ENCODE data around the gene HECW1. TPM values are rescaled to one million over a fixed set of nuclear protein-coding genes. Genes with fewer than 3 reads are reported as not detected.

The HECW1 gene
- total RNA-seq, 3 donors from 2014 or later (not counting 1 experiment from before 2014, with no cell fraction given), result not detected

- intact Hi-C loops (cut with micrococcal nuclease), result no loop called here
- H3K4me3 ChIP-seq (ENCODE audit: low read length), result no peak overlapping the region
- H3K27ac ChIP-seq (ENCODE audit: low read length), result no peak overlapping the region
- no peak overlapping the region for H3K27ac Mint-ChIP-seq
- no peak overlapping the region for H3K4me3 Mint-ChIP-seq
- no peak for DNase-seq
- no peaks in the 10 kb centered on the region for H3K36me3 ChIP-seq (ENCODE audit: control insufficient read depth, insufficient read depth, low read length)
- no peaks in the 10 kb centered on the region for H3K4me1 ChIP-seq (ENCODE audit: control insufficient read depth, insufficient read depth, low read length)
- no peaks in the 10 kb centered on the region for H3K27me3 ChIP-seq (ENCODE audit: control insufficient read depth, insufficient read depth, low read length)
- no peaks in the 10 kb centered on the region for H3K9me3 Mint-ChIP-seq
- H3K9me3 ChIP-seq (ENCODE audit: control insufficient read depth, insufficient read depth, low read length), result peaks cover 4% of the 10 kb centered on the region
- TF ChIP-seq CTCF (IDR thresholded peaks at IDR 0.05), result no peak
- no peak for ATAC-seq
- peaks cover 10 to 18% of the 10 kb centered on the region in 2 donors for H3K27me3 Mint-ChIP-seq (ENCODE audit: low read depth in 2 of 2)
- no peaks in the 10 kb centered on the region for H3K36me3 Mint-ChIP-seq
- WGBS (ENCODE audit: insufficient coverage), result 100% methylated on average over 1 of the region's 1 CpG
- H3K4me1 Mint-ChIP-seq, result no peaks in the 10 kb centered on the region
Measured at GRCh38 chr7:43292384-43292783, 179.9 kb downstream of the HECW1 start.

GRCh38 chr7:43294080-43294630 lies 181.7 kb downstream of the HECW1 start:
- intact Hi-C loops (cut with micrococcal nuclease), result no loop called here
- Histone ChIP-seq H3K36me3 (ENCODE audit: control insufficient read depth, insufficient read depth, low read length) (no peaks in the 10 kb centered on the region), H3K27me3 (ENCODE audit: control insufficient read depth, insufficient read depth, low read length) (no peaks in the 10 kb centered on the region), H3K4me1 (ENCODE audit: control insufficient read depth, insufficient read depth, low read length) (no peaks in the 10 kb centered on the region), H3K9me3 (ENCODE audit: control insufficient read depth, insufficient read depth, low read length) (peaks cover 4% of the 10 kb centered on the region), H3K27ac (ENCODE audit: low read length) (no peak overlapping the region), H3K4me3 (ENCODE audit: low read length) (no peak overlapping the region)
- DNase-seq (no peak), ATAC-seq (no peak)
- Mint-ChIP-seq H3K36me3 (no peaks in the 10 kb centered on the region), H3K27ac (no peak overlapping the region), H3K4me3 (no peak overlapping the region), H3K9me3 (no peaks in the 10 kb centered on the region), H3K4me1 (no peaks in the 10 kb centered on the region), H3K27me3 (ENCODE audit: low read depth in 2 of 2) (peaks cover 3 to 17% of the 10 kb centered on the region in 2 donors)
- 64% methylated on average over 5 of the region's 5 CpGs for WGBS (ENCODE audit: insufficient coverage)
- TF ChIP-seq CTCF (IDR thresholded peaks at IDR 0.05), result no peak

- no peaks in the 10 kb centered on the region for H3K27me3 ChIP-seq (ENCODE audit: control insufficient read depth, insufficient read depth, low read length)
- no peaks in the 10 kb centered on the region for H3K4me1 Mint-ChIP-seq
- no peaks in the 10 kb centered on the region for H3K4me1 ChIP-seq (ENCODE audit: control insufficient read depth, insufficient read depth, low read length)
- H3K4me3 Mint-ChIP-seq, result no peak overlapping the region
- intact Hi-C loops (cut with micrococcal nuclease), result no loop called here
- no peak for ATAC-seq
- H3K36me3 ChIP-seq (ENCODE audit: control insufficient read depth, insufficient read depth, low read length), result no peaks in the 10 kb centered on the region
- H3K27ac ChIP-seq (ENCODE audit: low read length), result no peak overlapping the region
- DNase-seq, result no peak
- no peaks in the 10 kb centered on the region for H3K9me3 Mint-ChIP-seq
- H3K4me3 ChIP-seq (ENCODE audit: low read length), result no peak overlapping the region
- peaks cover 6 to 30% of the 10 kb centered on the region in 2 donors for H3K27me3 Mint-ChIP-seq (ENCODE audit: low read depth in 2 of 2)
- no peak for TF ChIP-seq CTCF (IDR thresholded peaks at IDR 0.05)
- no peak overlapping the region for H3K27ac Mint-ChIP-seq
- H3K9me3 ChIP-seq (ENCODE audit: control insufficient read depth, insufficient read depth, low read length), result peaks cover 3% of the 10 kb centered on the region
- no peaks in the 10 kb centered on the region for H3K36me3 Mint-ChIP-seq
- 84% methylated on average over 3 of the region's 3 CpGs for WGBS (ENCODE audit: insufficient coverage)
Measured at GRCh38 chr7:43295429-43295828, 183.0 kb downstream of the HECW1 start.

- no peaks in the 10 kb centered on the region for H3K27me3 ChIP-seq (ENCODE audit: control insufficient read depth, insufficient read depth, low read length)
- ATAC-seq (no peak), DNase-seq (no peak)
- no peaks in the 10 kb centered on the region for H3K4me1 Mint-ChIP-seq
- H3K9me3 ChIP-seq (ENCODE audit: control insufficient read depth, insufficient read depth, low read length), result no peaks in the 10 kb centered on the region
- no peaks in the 10 kb centered on the region for H3K9me3 Mint-ChIP-seq
- no peak overlapping the region for H3K27ac ChIP-seq (ENCODE audit: low read length)
- no peak overlapping the region for H3K27ac Mint-ChIP-seq
- TF ChIP-seq CTCF (IDR thresholded peaks at IDR 0.05), result no peak
- H3K4me1 ChIP-seq (ENCODE audit: control insufficient read depth, insufficient read depth, low read length), result no peaks in the 10 kb centered on the region
- H3K36me3 ChIP-seq (ENCODE audit: control insufficient read depth, insufficient read depth, low read length), result no peaks in the 10 kb centered on the region
- 91% methylated on average over 6 of the region's 6 CpGs for WGBS (ENCODE audit: insufficient coverage)
- no peak overlapping the region for H3K4me3 Mint-ChIP-seq
- no peaks in the 10 kb centered on the region for H3K36me3 Mint-ChIP-seq
- H3K4me3 ChIP-seq (ENCODE audit: low read length), result no peak overlapping the region
- intact Hi-C loops (cut with micrococcal nuclease), result no loop called here
- H3K27me3 Mint-ChIP-seq (ENCODE audit: low read depth in 2 of 2), result peaks cover 6 to 30% of the 10 kb centered on the region in 2 donors
Measured at GRCh38 chr7:43296306-43296705, 183.9 kb downstream of the HECW1 start.

Measured in natural killer cell (primary cell).